ENCODE data around the gene RPL27A.

GRCh38 chr11:8640267-8640906 lies 42.2 kb upstream of the RPL27A start:
- TF ChIP-seq POLR2AphosphoS5 (IDR thresholded peaks at IDR 0.05; ENCODE audit: low read depth, low read length) (no peak), SPI1 (IDR thresholded peaks at IDR 0.05; ENCODE audit: low read depth, low read length) (no peak), TAF1 (IDR thresholded peaks at IDR 0.05; ENCODE audit: low read depth, low read length) (no peak), POLR2A (IDR thresholded peaks at IDR 0.05; ENCODE audit: low read depth, low read length) (no peak), PAX5 (IDR thresholded peaks at IDR 0.05; ENCODE audit: insufficient read depth, low read length, severe bottlenecking) (no peak), POU2F2 (IDR thresholded peaks at IDR 0.05; ENCODE audit: low read depth, low read length) (no peak)
